Neural cell (in vitro differentiated cells): ENCODE data around the gene PIP5K1A. TPM values are rescaled to one million over a fixed set of nuclear protein-coding genes. Genes with fewer than 3 reads are reported as not detected.

Experiments
- H2AFZ ChIP-seq: fragments of 200-600, 300-800 bp; sonication (generic), shearing (Covaris generic); 2 replicates; pipeline ENCODE4 v1.6.0; 2014; ENCODE audit warnings: low read depth, mild to moderate bottlenecking, antibody characterized with exemption, low read length, moderate library complexity
- H3F3A ChIP-seq: fragments of 200-600 bp; shearing (Covaris generic); 2 replicates; pipeline ENCODE4 v1.6.1; 2016; ENCODE audit warnings: mild to moderate bottlenecking, moderate library complexity, mixed read lengths, antibody characterized with exemption, low read length; ENCODE audit not compliant: insufficient read depth, poor library complexity, severe bottlenecking
- H3K27ac ChIP-seq: fragments of 200-600, 300-800 bp; sonication (generic), shearing (Covaris generic); 2 replicates; pipeline ENCODE4 v1.5.1; 2014; ENCODE audit warnings: mild to moderate bottlenecking, low read length, moderate library complexity
- H3K27me3 ChIP-seq: fragments of 300-800, 200-600 bp; sonication (generic), shearing (Covaris generic); 2 replicates; pipeline ENCODE4 v1.6.0; 2014; ENCODE audit warnings: mild to moderate bottlenecking, low read depth, low read length, moderate library complexity; ENCODE audit not compliant: insufficient read depth
- H3K36me3 ChIP-seq: fragments of 300-800, 200-600 bp; sonication (generic), shearing (Covaris generic); 2 replicates; pipeline ENCODE4 v1.5.1; 2014; ENCODE audit warnings: mild to moderate bottlenecking, antibody characterized with exemption, low read length, moderate library complexity; ENCODE audit not compliant: insufficient read depth
- H3K4me2 ChIP-seq: fragments of 300-800, 200-600 bp; sonication (generic), shearing (Covaris generic); 2 replicates; pipeline ENCODE4 v1.6.0; 2014; ENCODE audit warnings: mild to moderate bottlenecking, low read length
- H3K4me3 ChIP-seq: fragments of 300-800, 200-600 bp; sonication (generic), shearing (Covaris generic); 2 replicates; pipeline ENCODE4 v1.5.1; 2014; ENCODE audit warnings: mild to moderate bottlenecking, low read length, moderate library complexity
- H3K79me2 ChIP-seq: fragments of 200-600 bp; shearing (Covaris generic); replicated peaks from 2 replicates; pipeline ENCODE4 v1.6.0; 2014; ENCODE audit warnings: mild to moderate bottlenecking, low read length, moderate library complexity; ENCODE audit not compliant: insufficient read depth
- H3K9ac ChIP-seq: fragments of 300-800, 200-600 bp; sonication (generic), shearing (Covaris generic); 2 replicates; pipeline ENCODE4 v1.6.1; 2016; ENCODE audit warnings: mild to moderate bottlenecking, low read length, mixed read lengths
- H3K9me2 ChIP-seq: fragments of 200-600 bp; shearing (Covaris generic); 2 replicates; pipeline ENCODE4 v1.6.1; 2016; ENCODE audit warnings: mild to moderate bottlenecking, low read length, mixed read lengths; ENCODE audit not compliant: insufficient read depth
- H3K9me3 ChIP-seq: fragments of 200-600, 300-800 bp; sonication (generic), shearing (Covaris generic); 2 replicates; pipeline ENCODE4 v1.6.1; 2016; ENCODE audit warnings: mild to moderate bottlenecking, mixed run types, low read length, moderate library complexity, mixed read lengths
- H4K20me1 ChIP-seq: fragments of 200-600 bp; shearing (Covaris generic); 2 replicates; pipeline ENCODE4 v1.6.1; 2016; ENCODE audit warnings: mild to moderate bottlenecking, mixed run types; ENCODE audit not compliant: insufficient read depth
- EP300 ChIP-seq: fragments of 450-650 bp; conservative IDR thresholded peaks from 2 replicates; pipeline ENCODE4 v1.6.1; 2014; ENCODE audit warnings: antibody characterized with exemption, mild to moderate bottlenecking, moderate library complexity; ENCODE audit not compliant: poor library complexity, severe bottlenecking
- EZH2 ChIP-seq: fragments of 200-600, 300-800 bp; shearing (Covaris generic), sonication (generic); IDR thresholded peaks from 2 replicates; pipeline ENCODE4 v1.6.1; 2014; ENCODE audit warnings: antibody characterized with exemption, low read length, borderline replicate concordance, mild to moderate bottlenecking; ENCODE audit not compliant: insufficient read depth, poor library complexity, severe bottlenecking
- MXI1 ChIP-seq: fragments of 450-650 bp; conservative IDR thresholded peaks from 2 replicates; pipeline ENCODE4 v1.6.1; 2014; ENCODE audit warnings: antibody characterized with exemption, mild to moderate bottlenecking; ENCODE audit not compliant: poor library complexity, severe bottlenecking
- POLR2AphosphoS5 ChIP-seq: IDR thresholded peaks from 2 replicates; pipeline ENCODE4 v1.6.1; 2012
- RAD21 ChIP-seq: fragments of 450-650 bp; conservative IDR thresholded peaks from 2 replicates; pipeline ENCODE4 v1.6.1; 2014; ENCODE audit warnings: antibody characterized with exemption, mild to moderate bottlenecking, moderate library complexity
- SMC3 ChIP-seq: fragments of 450-650 bp; conservative IDR thresholded peaks from 2 replicates; pipeline ENCODE4 v1.6.1; 2014; ENCODE audit warnings: antibody characterized with exemption, mild to moderate bottlenecking, moderate library complexity; ENCODE audit not compliant: poor library complexity
- TAF1 ChIP-seq: IDR thresholded peaks from 2 replicates; pipeline ENCODE4 v1.6.1; 2012; ENCODE audit warnings: low read depth
- polyA plus RNA-seq: library from polyadenylated mRNA; depleted of rRNA; stranded (reverse); fragments of >200 nt; gene quantifications from 2 replicates; pipeline ENCODE4 v1.2.3, GENCODE V29; 2014
- TF ChIP-seq, protein P1 (sequence below): fragments of 450-650 bp; IDR thresholded peaks from 2 replicates; pipeline ENCODE4 v1.5.1; 2014; ENCODE audit warnings: antibody characterized with exemption, mild to moderate bottlenecking, moderate library complexity; ENCODE audit not compliant: poor library complexity, severe bottlenecking
- TF ChIP-seq, protein P2 (sequence below): IDR thresholded peaks from 2 replicates; pipeline ENCODE4 v1.6.1; 2012; ENCODE audit warnings: borderline replicate concordance

The PIP5K1A gene
- polyA plus RNA-seq, 1 donor from 2014 or later, result 66.4 TPM

DNA sequence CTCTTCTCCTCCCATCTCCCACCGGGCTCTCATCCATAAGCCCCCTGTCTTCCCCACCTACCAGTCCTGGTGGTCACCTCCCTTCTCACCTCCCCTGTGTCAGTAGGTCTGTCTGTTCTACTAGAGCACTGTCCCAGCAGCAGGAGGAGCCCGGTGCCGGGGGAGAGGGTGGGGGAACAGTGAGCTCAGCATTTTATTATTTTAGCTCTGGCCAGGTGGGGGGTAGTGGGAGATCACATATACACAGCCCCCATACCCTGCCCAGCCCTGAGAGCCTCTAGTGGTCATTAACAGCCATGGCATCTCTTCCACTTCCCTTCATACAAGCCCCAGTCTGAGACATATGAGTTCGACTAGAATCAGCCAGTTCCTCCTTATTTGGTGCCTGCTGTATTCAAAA lies 22.5 kb upstream of the PIP5K1A start, which contains the start of gene TMOD4:
Gene TMOD4 (minus strand): TSS at position 119 of the 400 bp plus-strand sequence. CDS start 1,106 bp downstream, outside the sequence.
- Histone ChIP-seq H3K9me2 (no peaks in the 10 kb centered on the region), H3K9me3 (no peaks in the 10 kb centered on the region), H3K9ac (no peak within 1 kb of the TSS), H3K27ac (no peak within 1 kb of the TSS), H4K20me1 (no peaks in the 10 kb centered on the region), H3K4me3 (no peak within 1 kb of the TSS), H2AFZ (no peak within 1 kb of the TSS), H3K79me2 (no peaks in the 10 kb centered on the region), H3K36me3 (no peaks in the 10 kb centered on the region), H3F3A (no peaks in the 10 kb centered on the region), H3K27me3 (no peaks in the 10 kb centered on the region), H3K4me2 (no peak within 1 kb of the TSS)
- TF ChIP-seq, protein P1, sequence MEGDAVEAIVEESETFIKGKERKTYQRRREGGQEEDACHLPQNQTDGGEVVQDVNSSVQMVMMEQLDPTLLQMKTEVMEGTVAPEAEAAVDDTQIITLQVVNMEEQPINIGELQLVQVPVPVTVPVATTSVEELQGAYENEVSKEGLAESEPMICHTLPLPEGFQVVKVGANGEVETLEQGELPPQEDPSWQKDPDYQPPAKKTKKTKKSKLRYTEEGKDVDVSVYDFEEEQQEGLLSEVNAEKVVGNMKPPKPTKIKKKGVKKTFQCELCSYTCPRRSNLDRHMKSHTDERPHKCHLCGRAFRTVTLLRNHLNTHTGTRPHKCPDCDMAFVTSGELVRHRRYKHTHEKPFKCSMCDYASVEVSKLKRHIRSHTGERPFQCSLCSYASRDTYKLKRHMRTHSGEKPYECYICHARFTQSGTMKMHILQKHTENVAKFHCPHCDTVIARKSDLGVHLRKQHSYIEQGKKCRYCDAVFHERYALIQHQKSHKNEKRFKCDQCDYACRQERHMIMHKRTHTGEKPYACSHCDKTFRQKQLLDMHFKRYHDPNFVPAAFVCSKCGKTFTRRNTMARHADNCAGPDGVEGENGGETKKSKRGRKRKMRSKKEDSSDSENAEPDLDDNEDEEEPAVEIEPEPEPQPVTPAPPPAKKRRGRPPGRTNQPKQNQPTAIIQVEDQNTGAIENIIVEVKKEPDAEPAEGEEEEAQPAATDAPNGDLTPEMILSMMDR, result peak; percentile 53
- no peak for TF ChIP-seq SMC3

DNA sequence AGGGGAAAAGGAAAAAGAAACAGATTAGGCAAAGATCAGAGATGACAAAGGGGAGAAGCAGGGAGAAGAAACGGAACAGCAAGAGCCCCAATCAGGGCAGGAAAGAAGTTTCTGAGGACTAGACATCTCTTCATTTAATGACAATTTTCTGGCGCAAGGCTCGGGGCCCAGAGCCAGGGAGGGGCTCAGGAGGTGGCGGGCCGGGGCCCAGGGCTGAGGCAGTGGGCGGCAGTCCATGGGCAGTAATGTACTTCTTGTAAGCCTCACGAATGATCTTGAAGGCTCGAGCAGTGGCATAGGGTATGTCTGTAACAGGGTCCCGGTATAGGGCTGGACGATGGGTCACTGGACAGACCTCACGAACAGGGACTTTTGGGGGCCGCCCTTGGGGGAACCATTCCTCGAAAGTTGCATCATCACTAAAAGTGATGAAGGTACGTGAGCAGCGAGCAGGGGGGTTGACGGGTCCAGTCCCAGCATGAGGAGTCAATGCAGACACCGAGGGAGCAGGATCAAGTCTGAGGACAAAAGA lies 21.8 kb upstream of the PIP5K1A start:
- Histone ChIP-seq H4K20me1 (no peaks in the 10 kb centered on the region), H3K9me2 (no peaks in the 10 kb centered on the region), H3K4me2 (no peak overlapping the region), H3K27ac (no peak overlapping the region), H3F3A (no peaks in the 10 kb centered on the region), H3K4me3 (no peak overlapping the region), H2AFZ (no peak overlapping the region), H3K79me2 (no peaks in the 10 kb centered on the region), H3K9me3 (no peaks in the 10 kb centered on the region), H3K36me3 (no peaks in the 10 kb centered on the region), H3K27me3 (no peaks in the 10 kb centered on the region), H3K9ac (no peak overlapping the region)
- TF ChIP-seq, protein P1, result no peak
- TF ChIP-seq SMC3 (no peak), POLR2AphosphoS5 (no peak), RAD21 (no peak), MXI1 (no peak), TAF1 (no peak), EZH2 (no peak), EP300 (no peak)
- TF ChIP-seq, protein P2, sequence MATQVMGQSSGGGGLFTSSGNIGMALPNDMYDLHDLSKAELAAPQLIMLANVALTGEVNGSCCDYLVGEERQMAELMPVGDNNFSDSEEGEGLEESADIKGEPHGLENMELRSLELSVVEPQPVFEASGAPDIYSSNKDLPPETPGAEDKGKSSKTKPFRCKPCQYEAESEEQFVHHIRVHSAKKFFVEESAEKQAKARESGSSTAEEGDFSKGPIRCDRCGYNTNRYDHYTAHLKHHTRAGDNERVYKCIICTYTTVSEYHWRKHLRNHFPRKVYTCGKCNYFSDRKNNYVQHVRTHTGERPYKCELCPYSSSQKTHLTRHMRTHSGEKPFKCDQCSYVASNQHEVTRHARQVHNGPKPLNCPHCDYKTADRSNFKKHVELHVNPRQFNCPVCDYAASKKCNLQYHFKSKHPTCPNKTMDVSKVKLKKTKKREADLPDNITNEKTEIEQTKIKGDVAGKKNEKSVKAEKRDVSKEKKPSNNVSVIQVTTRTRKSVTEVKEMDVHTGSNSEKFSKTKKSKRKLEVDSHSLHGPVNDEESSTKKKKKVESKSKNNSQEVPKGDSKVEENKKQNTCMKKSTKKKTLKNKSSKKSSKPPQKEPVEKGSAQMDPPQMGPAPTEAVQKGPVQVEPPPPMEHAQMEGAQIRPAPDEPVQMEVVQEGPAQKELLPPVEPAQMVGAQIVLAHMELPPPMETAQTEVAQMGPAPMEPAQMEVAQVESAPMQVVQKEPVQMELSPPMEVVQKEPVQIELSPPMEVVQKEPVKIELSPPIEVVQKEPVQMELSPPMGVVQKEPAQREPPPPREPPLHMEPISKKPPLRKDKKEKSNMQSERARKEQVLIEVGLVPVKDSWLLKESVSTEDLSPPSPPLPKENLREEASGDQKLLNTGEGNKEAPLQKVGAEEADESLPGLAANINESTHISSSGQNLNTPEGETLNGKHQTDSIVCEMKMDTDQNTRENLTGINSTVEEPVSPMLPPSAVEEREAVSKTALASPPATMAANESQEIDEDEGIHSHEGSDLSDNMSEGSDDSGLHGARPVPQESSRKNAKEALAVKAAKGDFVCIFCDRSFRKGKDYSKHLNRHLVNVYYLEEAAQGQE, result no peak
